ENCODE data around the gene WDSUB1.

Gene WDSUB1

DNA sequence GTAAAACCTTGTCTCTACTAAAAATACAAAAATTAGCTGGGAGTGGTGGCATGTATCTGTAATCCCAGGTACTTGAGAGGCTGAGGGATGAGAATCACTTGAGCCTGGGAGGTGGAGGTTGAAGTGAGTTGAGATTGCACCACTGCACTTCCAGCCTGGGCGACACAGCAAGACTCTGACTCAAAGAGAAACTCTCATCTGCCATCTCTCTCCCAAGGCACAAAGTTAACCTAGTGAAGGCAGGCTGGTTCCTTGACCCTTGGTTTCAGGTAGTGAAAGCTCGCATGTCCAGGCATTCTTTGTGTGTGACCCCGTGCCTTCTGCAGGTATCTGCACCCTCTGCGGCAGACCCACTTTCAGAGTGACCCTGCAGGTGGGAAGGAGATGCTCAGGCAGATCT is 100.0 kb downstream of the WDSUB1 start:
- TF ChIP-seq, protein P1, sequence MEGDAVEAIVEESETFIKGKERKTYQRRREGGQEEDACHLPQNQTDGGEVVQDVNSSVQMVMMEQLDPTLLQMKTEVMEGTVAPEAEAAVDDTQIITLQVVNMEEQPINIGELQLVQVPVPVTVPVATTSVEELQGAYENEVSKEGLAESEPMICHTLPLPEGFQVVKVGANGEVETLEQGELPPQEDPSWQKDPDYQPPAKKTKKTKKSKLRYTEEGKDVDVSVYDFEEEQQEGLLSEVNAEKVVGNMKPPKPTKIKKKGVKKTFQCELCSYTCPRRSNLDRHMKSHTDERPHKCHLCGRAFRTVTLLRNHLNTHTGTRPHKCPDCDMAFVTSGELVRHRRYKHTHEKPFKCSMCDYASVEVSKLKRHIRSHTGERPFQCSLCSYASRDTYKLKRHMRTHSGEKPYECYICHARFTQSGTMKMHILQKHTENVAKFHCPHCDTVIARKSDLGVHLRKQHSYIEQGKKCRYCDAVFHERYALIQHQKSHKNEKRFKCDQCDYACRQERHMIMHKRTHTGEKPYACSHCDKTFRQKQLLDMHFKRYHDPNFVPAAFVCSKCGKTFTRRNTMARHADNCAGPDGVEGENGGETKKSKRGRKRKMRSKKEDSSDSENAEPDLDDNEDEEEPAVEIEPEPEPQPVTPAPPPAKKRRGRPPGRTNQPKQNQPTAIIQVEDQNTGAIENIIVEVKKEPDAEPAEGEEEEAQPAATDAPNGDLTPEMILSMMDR (IDR thresholded peaks at IDR 0.05; ENCODE audit: low read depth, low read length, missing control alignments) = no peak

More for the DNA sequence above, 100.0 kb downstream of the WDSUB1 start:
- DNase-seq (ENCODE audit: extremely low read depth, low read depth) = no peak
- H3K4me3 ChIP-seq (replicated peaks; ENCODE audit: low read depth, low read length) = no peak overlapping the region
